ENCODE results near the gene SCFD2. TPM values are rescaled to one million over a fixed set of nuclear protein-coding genes. Genes with fewer than 3 reads are reported as not detected.
A peak's percentile ranks its signal among the peaks of the same experiment; 100 is the strongest.

SCFD2 gene
- total RNA-seq, 1 donor from 2014 or later, result 19.2 TPM

- peak; percentile 41 for DNase-seq
Observed at GRCh38 chr4:52983563-52984303, 382.1 kb downstream of the SCFD2 start.

- DNase-seq, result no peak
Observed at GRCh38 chr4:52982946-52983340, 382.9 kb downstream of the SCFD2 start.

- peak; percentile 83 for DNase-seq
Observed at GRCh38 chr4:52982255-52982945, 383.5 kb downstream of the SCFD2 start.

- DNase-seq, result no peak
Observed at GRCh38 chr4:52979821-52980590, 385.9 kb downstream of the SCFD2 start.

GRCh38 chr4:52979020-52979419 lies 386.8 kb downstream of the SCFD2 start:
- no peak for DNase-seq

GRCh38 chr4:52977252-52977651 lies 388.6 kb downstream of the SCFD2 start:
- DNase-seq, result no peak

GRCh38 chr4:52976523-52977230 lies 389.2 kb downstream of the SCFD2 start:
- no peak for DNase-seq

- no peak for DNase-seq
Observed at GRCh38 chr4:52968691-52969090, 397.2 kb downstream of the SCFD2 start.

DNA sequence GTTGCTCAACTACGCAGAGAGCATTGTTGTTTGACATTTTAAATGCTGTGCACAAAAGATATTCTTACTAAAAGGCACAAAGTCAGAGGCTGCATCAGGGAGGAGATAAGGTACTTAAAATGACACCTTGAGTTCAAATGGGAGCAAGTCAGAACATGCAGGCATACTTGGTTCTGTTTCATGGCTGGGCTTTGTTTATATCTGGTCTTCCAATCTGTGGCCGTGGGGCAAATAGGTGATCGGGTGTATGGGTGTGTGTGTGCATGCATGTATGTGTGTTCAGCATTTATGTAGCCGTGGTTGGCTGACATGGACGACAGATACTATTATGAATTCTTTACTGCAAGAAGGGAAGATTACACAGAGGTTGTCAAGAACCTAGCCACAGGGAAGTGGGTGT lies 397.6 kb downstream of the SCFD2 start:
- no peak for DNase-seq

GRCh38 chr4:52966781-52967180 lies 399.1 kb downstream of the SCFD2 start:
- DNase-seq, result no peak

GRCh38 chr4:52966172-52966571 lies 399.7 kb downstream of the SCFD2 start:
- DNase-seq, result no peak

DNA sequence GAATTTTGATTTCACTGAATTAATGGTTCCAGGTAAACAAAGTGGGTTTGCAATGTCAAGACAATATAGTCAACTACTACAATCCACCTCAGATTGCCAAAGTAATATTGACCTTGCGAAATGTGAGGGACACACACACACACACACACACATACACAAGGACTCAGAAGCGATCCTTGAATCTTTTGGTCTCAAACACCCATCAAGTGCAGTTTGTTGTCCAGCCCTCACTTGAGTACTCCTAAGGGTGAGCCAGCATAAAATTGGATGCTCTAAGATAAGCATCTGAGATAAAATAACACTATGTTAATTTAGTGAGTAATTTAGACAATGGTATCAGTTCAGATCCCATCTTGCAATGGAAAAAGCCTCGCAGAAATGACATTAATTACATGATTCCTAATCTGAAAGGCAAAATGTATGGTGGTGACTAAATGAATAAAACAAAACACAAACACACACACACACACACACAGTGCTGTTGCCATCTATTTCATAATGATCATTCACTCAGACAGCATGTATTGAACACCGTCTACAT lies 401.2 kb downstream of the SCFD2 start:
- DNase-seq, result no peak

DNA sequence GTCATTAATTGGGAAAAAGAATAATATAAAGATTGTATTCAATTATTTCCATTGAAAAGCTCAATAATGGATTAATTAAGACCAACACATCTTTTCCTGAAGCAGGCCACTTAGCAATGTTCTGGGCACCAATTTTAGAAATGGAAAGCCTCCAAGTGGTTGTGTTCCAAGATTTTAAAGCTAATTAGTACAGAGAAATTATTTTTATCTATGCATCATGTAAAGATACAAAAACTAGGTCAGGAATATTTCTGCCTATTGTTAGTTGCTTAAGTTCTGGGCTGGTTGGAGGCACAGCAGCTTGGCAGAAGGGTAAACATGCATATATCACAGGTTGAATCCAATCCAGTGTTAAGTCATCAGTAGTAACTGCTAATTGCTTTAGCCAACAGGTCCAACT lies 401.9 kb downstream of the SCFD2 start:
- no peak for DNase-seq

DNA sequence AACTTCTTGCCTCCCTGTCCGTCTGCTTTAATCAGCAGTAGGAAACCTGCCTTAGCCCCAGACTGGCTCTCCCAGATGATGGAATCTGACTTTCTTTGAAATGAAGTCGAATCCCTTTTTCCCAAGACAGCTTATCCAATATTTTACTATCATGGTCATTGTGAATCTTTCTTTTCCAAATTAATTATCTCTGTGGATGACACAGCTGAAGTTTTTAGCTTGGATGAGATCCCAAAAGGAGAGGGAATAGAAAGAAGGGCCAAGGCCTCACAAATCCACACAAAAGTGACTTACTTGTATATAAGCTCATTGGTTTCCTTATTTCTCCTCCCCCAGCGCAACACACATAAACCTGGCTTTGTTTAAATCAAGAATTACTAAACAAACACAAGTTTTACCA lies 403.1 kb downstream of the SCFD2 start:
- peak; percentile 27 for DNase-seq

GRCh38 chr4:52961666-52962412 lies 404.0 kb downstream of the SCFD2 start:
- no peak for DNase-seq

DNA sequence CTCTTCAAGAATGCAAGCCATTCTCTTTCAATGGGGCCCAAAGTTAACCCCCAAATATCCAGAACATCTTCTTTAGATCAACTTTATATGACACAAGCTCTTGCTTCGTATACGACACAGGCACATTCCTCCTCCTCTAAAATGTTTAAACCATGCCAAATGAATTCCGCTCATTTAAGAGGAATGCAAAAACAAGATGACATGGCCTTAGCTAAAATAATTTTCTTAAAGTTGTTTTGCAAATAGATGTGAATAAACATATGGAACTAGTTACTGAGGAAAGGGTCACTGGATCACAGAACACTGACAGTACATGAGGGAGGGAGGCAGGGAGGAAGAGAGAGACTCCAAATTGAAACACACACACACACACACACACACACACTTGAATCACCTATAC lies 406.3 kb downstream of the SCFD2 start:
- peak; percentile 93 for DNase-seq

DNA sequence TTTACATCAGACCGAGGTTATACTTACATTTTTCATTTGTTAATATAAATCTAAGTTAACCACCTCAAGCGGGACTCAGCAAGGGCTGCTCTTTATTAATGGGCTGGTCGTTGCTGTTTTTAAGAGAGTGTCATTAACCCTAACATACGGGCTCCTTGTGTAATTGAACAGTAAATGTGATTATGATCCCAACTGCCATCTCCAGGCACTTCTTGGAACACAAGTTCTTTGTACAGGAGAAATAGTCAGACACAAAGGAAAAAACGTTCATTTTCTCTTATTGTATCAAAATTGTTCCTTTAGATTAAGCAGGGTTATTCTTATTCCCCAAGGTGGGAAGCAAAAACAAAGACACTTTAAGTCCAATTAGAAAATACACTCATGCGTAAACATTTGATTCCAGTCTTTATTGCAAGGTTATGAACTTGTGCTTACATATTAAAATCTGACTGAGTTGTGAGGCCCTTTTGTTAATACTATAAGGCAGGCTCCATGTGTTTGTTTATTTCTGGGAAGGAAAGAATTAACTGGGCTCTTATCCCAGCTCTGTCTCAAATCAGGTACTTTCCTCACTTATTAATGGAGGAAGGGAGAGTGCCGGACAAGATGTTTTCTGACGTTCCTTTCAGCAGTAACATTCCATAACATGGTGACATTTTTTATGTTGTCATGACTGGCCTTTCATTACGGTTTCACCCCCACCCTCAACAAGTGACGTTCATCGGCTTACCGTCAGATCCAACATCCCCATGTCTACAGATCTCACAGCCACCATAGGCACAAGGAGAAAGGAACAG lies 407.8 kb downstream of the SCFD2 start:
- DNase-seq, result peak; percentile 33

GRCh38 chr4:52957220-52957686 lies 408.6 kb downstream of the SCFD2 start:
- DNase-seq, result peak; percentile 64

DNA sequence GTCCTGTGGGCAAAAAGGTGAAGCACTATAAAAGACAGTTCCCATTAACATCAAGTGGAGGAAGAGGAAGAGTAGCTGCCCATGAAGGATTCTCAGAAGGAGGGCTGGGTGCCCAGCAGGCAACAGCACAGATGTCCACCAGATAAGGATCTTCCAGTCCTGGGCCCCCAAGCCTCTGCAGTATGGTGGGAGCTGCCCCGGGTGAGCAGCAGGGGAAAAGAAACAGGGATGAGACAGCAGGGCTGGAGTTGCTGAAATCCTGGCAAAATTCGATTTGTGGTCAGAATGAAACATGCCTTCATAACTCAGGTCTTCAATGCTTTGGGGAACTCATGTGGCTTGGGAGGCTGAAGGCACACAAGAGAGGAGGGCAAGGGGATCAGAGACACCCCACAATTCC lies 409.2 kb downstream of the SCFD2 start:
- DNase-seq, result no peak

GRCh38 chr4:52954560-52955170 lies 411.2 kb downstream of the SCFD2 start:
- no peak for DNase-seq
